Fibroblast of skin of left biceps (primary cell): ENCODE data around the gene XYLB.
"Not testable (repeated sequence)": the region's sequence is repeated elsewhere in the genome, so short reads cannot be mapped to it uniquely, and the experiment has no call there.

Experiments
- DNase-seq, 2 experiments: peaks; one replicate each; pipeline ENCODE4 v3.0.0-alpha.2; 2013; ENCODE audit warnings: low read depth in 2 of 2

Gene XYLB

DNA sequence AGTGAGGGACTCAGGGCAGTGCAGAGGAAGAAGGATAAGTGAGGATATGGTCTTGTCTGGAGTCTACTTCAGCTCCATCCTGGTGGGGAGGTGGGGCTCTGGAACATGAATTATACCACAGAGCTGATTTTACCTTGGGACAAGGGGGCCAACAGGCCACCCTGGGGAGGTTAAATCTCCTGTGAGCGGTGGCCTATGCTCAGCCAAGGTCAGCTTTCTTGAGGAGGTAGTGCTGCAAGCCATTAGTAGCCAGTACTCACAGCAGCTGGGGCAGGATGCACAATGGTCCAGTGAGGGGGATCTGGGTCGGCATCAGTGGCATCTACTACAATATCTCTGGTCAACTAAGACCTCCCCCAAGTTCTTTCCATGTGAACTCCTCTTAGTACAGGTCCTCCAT is 49.7 kb downstream of the XYLB start:
- DNase-seq: no peak

DNA sequence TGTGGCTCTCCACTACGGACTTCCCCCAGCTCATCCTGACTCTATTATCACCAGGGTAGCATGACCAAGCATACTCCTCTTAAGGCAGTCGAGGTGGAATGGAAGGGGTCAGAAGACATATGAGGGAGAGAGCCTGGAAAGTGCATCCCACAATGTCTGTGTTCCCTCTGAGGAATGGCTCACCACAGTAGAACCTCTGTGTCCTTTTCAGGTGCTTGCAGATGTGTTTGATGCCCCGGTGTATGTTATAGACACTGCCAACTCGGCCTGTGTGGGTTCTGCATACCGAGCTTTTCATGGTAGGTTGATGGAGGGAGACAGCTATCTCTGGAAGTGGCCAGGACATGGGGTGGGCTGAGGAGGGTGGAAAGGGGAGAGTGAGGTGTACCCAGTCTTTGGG is 50.3 kb downstream of the XYLB start:
- DNase-seq: no peak

DNA sequence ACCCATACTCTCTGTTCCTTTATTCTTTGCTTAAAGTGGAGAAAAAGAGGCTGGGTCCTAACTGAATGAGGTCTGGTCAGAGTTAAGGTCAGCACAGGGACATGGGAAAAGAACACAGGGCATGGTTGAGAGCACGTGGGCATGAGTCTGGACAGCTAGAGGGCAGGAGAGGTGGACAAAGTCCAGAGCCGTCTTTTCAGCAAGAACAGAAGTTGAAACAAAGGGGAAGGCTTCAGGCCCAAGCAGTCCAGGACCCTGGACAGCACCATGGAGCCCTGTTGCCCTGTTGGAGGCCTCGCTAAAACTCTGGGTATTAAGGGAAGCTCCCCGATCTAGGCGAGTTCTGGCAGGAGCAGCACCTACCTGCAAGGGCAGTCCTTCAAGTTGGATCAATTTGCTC is 50.7 kb downstream of the XYLB start:
- DNase-seq: peak in 1 of 2 experiments; percentile 1

DNA sequence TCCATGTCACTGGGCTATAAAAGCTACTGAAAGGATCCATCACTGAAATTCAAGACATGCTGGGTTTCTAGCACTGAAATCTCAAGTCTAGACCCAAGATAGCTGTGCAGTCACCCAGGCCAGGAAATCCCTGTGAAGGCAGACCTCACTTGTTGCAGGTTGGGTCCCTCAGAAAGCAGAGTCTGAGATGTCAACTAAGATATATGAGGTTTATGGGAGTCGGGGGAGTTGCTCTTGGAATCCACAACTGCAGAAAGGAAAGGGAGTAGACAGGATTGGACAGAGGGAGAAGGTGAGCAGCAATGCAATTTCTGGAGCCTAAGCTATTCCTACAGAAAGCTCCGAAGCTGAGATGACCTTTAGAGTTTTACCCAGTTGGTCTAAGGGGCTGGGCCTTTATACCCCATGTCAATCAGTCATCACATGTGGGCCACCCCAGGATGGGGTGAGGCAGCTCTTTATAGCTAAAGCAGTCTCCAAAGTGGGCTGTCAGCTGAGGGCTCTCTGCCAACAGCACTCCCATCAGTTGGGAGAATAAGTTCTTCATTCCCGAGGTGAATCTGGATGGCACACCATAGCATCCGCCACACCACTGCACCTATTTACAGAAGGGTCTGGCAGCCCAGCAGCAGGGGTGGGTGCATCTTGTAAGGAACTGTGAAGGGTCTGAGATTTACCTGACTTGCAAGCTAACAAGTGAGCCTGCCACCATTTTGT is 54.8 kb downstream of the XYLB start:
- no peak for DNase-seq

DNA sequence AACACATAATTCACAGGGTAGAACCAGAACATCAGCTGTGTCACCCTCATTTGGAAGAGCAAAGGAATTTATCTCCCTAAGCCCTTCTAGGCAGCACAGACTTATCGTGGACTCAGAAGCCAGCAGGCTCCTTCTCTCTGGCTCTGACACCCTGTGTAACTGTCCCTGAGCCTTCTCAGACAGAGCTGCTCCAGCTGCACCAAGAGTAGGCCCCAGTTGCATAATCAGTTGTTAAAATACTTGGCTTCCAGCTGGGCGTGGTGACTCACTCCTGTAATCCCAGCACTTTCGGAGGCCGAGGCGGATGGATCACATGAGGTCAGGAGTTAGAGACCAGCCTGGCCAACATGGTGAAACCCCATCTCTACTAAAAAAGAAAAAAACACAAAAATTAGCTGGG is 57.7 kb downstream of the XYLB start:
- DNase-seq: peak in 1 of 2 experiments; percentile 4

DNA sequence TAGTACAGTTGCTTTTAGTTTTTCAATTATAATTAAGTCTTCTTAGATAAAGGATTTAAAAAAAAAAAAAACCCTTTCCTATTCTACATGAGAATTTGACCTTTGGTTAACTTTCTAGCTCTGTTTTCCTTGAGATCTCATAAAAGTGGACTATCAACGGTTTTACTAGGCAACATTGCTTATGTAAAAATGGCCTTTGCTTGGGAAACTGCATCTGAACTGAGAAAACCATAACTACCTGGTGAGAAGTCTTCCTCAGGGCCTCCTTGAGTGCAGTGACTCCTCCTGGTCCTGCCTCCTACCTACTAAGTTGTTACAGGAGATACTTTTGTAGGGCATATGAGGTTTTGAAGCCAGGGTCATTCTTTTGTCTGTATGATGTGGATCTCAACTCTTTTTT is 65.0 kb downstream of the XYLB start:
- no peak for DNase-seq

DNA sequence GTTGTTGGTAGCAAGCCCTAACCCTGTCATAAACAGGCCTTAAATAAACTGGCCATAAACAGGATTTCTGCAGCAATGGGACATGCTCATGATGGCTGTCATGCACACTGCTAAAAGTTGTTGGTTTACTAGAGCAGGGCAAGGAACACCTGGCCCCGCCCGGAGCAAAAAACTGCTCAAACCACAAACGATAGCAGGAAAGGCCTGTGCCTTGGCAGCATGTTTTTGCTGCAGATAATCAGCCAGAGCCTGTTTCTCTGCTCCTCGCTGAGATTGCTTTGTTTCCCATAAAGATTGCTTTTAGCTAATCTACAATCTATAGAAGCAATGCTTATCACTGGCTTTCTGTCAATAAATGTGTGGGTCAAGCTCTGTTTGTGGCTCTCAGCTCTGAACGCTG is 74.2 kb downstream of the XYLB start:
- not testable (repeated sequence) for DNase-seq

DNA sequence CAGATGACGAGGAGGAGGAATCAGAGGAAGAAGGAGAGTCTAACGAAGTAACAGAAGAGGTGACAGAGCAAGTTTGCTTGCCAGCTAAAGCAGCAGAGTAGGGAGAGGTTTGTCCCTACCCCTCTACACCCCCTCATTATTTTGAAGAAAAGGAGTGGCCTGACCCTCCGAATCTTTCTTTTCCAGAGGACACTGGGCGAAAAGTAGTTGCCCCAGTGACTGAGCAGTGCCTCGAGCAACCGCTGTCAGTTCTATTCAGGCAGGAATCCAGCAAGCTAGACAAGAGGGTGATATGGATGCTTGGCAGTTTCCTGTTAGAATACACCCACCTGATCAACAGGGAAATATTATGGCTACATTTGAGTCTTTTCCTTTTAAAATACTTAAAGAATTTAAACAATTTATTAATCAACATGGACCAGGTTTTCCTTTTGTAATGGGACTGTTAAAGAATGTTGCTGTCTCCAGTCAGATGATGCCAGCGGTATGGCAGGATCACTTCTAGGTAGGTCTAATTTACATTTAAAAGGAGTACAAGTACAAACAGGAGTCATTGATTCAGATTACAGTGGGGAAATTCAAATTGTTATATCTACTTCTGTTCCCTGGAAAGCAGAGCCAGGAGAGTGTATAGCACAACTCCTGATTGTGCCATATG is 75.2 kb downstream of the XYLB start:
- DNase-seq: no peak

DNA sequence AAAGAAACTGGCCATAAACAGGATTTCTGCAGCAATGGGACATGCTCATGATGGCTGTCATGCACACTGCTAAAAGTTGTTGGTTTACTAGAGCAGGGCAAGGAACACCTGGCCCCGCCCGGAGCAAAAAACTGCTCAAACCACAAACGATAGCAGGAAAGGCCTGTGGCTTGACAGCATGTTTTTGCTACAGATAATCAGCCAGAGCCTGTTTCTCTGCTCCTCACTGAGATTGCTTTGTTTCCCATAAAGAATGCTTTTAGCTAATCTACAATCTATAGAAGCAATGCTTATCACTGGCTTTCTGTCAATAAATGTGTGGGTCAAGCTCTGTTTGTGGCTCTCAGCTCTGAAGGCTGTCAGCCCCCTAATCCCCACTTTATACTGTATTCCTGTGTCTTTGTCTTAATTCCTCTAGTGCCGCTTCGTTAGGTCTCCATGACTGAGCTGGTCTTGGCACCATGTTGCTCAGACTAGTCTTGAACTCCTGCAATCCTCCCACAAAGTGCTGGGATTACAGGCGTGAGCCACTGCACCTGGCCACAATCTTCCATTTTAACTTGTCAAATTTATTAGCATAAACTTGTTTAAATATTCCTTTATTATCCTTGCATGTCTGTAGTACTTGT is 80.3 kb downstream of the XYLB start:
- not testable (repeated sequence) for DNase-seq

DNA sequence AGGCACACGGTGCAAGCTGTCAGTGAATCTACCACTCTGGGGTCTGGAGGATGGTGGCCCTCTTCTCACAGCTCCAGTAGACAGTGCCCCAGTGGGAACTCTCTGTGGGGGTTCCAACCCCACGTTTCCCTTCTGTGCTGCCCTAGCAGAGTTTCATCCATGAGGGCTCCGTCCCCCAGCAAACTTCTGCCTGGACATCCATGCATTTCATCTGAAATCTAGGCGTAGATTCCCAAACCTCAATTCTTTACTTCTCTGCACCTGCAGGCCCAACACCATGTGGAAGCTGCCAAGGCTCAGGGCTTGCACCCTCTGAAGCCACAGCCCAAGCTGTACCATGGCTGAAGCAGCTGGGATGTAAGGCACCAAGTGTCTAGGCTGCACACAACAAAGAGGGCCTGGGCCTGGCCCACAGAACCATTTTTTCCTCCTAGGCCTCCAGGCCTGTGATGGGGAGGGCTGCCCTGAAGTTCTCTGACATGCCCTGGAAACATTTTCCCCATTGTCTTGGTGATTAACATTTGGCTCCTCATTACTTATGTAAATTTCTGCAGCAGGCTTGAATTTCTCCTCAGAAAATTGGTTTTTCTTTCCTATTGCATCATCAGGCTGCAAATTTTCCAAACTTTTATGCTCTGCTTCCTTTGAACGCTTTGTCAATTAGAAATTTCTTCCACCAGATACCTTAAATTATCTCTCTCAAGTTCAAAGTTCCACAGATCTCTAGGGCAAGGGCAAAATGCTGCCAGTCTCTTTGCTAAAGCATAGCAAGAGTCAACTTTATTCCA is 86.5 kb downstream of the XYLB start:
- not testable (repeated sequence) for DNase-seq

DNA sequence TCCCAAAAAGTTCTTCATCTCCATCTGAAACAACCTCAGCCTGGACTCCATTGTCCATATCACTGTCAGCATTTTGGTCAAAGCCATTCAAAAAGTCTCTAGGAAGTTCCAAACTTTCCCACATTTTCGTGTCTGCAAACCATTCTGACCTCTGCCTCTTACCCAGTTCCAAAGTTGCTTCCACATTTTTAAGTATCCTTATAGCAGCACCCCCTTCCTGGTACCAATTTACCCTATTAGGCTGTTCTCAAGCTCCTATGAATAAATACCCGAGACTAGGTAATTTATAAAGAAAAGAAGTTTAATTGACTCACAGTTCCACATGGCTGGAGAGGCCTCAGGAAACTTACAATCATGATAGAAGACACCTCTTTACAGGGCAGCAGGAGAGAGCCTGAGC is 87.1 kb downstream of the XYLB start:
- DNase-seq: not testable (repeated sequence)

DNA sequence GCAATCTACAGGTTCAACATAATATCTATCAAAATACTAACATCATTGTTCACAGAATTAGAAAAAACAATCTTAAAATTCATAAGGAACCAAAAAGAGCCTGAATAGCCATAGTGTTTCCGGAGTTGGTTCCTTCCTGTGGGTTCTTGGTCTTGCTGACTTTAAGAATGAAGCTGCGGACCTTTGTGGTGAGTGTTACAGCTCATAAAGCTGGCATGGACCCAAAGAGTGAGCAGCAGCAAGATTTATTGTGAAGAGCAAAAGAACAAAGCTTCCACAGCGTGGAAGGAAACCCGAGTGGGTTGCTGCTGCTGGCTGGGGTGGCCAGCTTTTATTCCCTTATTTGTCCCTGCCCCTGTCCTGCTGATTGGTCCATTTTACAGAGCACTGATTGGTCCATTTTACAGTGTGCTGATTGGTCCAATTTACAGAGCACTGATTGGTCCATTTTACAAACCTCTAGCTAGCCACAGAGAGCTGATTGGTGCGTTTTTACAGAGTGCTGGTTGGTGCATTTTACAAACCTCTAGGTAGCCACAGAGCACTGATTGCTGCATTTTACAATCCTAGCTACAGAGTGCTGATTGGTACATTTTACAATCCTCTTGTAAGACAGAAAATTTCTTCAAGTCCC is 92.0 kb downstream of the XYLB start:
- not testable (repeated sequence) for DNase-seq

DNA sequence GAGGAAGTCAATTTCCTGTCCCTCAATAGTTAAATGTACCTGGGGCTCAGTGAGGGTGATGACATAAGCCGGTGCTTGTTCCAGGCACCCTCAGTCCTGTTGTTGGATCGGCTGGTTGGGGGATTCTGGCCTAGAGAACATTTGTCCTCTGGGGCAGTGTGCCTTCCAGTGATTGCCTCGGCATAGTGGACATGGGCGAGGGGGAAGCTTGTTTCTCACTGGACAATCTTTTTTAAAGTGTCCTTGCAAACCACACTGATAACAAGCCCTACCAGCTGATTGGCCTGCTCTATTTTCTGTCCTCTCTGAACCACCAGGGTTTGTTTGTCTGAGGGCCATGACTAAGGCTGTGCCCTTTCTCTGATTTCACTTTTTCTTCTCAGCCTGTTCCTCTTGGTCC is 96.6 kb downstream of the XYLB start:
- not testable (repeated sequence) for DNase-seq

DNA sequence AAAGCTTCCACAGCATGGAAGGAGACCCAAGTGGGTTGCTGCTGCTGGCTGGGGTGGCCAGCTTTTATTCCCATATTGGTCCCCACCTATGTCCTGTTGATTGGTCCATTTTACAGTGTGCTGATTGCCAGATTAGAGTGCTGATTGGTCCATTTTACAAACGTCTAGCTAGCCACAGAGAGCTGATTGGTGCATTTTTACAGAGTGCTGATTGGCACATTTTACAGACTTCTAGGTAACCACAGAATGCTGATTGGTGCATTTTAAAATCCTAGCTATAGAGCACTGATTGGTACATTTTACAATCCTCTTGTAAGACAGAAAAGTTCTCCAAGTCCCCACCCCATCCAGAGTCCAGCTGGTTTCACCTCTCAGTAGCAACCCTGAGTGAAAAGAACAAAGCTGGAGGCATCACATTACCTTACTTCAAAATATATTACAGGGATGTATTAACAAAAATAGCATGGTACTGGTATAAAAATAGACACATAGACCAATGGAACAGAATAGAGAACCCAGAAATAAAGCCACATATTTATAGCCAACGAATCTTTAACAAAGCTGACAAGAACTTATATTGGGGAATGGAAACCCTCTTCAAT is 99.6 kb downstream of the XYLB start:
- no peak for DNase-seq

DNA sequence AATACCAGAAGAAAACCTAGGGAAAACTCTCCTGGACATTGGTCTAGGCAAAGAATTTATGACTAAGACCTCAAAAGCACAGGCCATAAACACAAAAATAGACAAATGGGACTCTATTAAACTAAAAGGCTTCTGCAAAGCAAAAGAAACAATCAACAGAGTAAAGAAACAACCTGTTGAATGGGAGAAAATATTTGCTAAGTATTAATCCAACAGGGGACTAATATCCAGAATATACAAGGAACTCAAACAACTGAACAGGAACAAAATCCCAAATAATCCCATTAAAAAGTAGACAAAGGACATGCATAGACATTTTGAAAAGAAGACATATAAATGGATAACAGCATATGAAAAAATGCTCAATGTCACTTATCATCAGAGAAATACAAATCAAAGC is 100.2 kb downstream of the XYLB start:
- DNase-seq: no peak

DNA sequence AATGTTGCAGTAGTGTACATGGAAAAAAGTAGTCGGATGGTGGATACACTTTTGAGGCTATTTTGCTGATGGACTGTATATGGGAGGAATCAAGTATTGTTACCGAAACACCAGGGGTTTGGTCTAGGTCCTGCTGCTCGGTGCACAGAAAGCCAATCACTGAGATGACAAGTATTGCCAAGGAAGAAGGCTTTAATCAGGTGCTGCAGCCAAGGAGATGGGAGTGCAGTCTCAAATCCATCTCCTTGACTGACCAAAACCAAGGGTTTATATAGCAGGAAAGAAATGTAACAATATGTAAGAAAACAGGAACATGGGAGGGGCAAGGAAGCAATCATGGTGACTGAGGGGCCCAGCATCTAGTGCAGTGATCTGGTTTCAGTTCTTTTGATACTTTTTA is 104.3 kb downstream of the XYLB start:
- no peak for DNase-seq

DNA sequence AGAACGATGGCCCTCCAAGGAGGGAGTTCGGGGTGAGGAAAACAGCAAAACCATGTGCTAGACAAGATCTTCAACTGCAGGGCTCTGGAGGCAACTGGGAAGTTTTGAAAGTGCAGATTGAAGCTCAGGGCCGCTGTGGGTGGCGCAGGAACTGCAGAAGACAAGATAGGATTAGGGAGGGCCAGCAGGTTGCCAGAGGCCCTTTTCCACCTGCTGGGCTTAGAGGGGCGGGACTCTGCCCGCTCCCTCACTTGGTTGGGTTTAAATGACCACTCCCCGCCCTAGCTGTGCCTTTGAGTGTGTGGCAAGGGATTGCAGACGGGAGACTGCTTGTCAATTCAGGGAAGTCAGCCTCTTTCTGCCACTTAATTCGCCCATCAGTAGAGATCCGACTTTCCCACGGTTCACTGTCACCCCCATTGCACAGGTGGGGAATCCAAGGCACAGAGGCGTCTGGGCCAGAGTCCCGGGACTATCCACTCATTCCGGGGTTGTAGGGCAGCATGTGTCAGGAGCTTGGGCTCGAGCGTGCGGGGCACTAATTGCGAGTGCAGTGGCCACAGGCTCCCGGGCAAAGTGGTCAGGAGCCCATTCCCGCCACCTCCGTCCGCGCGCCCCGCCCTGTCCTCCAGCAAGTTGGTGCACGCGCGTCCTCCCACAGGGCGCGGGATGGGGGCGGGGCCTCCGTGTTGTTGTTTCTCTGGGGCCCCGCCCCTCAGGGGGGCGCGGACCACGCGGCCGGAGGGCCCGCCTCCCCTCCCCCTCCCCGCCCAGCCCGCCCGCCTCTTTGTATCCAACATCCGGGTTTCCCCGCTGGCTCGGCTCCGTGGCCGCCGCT is 106.7 kb downstream of the XYLB start, which contains the start of gene ACVR2B:
TSS of gene ACVR2B (plus strand) at position 816 of the 838 bp plus-strand sequence. CDS start 433 bp downstream, outside the sequence.
- DNase-seq: peak; percentile 45 to 57

DNA sequence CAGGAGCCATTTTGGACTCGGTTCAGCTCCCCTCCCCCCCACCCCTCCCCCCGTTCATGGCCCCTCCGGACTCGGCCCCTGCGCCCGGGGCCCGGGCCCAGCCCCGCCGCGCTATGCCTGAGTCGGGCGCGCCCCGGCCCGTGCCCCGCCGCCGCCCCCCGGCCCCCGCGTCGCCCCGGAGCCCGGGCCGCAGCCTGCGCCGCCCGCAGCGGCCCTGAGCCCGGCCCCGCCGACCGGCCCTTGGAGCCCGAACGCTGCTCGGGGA is 107.3 kb downstream of the XYLB start:
- DNase-seq: no peak

DNA sequence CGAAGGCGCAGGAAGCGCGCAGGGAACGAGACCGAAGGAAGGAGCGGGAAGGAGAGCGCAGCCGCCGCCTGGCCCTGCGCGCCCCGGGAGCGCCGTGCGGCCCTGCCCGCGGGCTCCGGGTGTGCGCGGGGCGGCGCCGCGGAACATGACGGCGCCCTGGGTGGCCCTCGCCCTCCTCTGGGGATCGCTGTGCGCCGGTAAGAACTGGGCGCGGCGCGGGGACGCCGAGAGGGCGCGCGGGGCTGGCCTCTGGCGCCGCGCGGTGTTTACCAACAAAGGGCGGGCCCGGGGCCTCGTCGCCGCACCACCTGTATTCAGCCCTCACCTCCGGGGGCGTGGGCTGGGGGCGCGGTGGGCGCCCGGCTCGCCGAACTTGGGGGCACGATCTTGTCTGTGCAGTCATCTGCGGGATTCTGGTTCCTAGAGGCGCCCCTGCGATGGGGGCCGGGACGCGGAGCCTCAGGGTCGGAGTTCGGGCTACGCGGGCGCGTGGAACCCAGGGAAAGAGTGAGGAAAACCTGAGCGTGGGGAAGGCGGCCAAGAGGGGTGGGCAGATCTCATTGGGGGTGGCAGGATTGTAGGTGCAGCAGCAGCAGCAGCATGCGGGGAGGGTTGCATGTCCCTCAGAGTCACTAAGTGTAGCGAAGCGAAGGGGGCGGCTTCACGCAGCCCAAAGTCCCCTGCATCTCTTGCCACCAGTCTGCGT is 107.7 kb downstream of the XYLB start:
- DNase-seq: no peak
